ENCODE results near the gene FAM184A.
"Not testable (repeated sequence)": the region's sequence is repeated elsewhere in the genome, so short reads cannot be mapped to it uniquely, and the experiment has no call there.

Gene FAM184A

GRCh38 chr6:119078376-119079282, at the start of gene FAM184A:
TSS of gene FAM184A (minus strand) at chr6:119078664. CDS start at chr6:119078299, 365 bp downstream.
- DNase-seq, result no peak

- DNase-seq, result no peak
These were observed 49.2 kb upstream of the FAM184A start for GRCh38 chr6:119127627-119128026.

GRCh38 chr6:119126826-119127225, 48.4 kb upstream of the FAM184A start:
- no peak for DNase-seq

GRCh38 chr6:119126140-119126539, 47.7 kb upstream of the FAM184A start:
- DNase-seq, result no peak

- DNase-seq, result no peak
These were observed 47.1 kb upstream of the FAM184A start for GRCh38 chr6:119125576-119125975.

GRCh38 chr6:119124079-119124824, 45.8 kb upstream of the FAM184A start:
- DNase-seq, result no peak

- DNase-seq, result no peak
These were observed 43.9 kb upstream of the FAM184A start for GRCh38 chr6:119122336-119122735.

- DNase-seq, result no peak
These were observed 42.9 kb upstream of the FAM184A start for GRCh38 chr6:119121367-119121766.

GRCh38 chr6:119119989-119120388, 41.5 kb upstream of the FAM184A start:
- no peak for DNase-seq

- DNase-seq, result not testable (repeated sequence)
These were observed 40.6 kb upstream of the FAM184A start for GRCh38 chr6:119119062-119119461.

- no peak for DNase-seq
These were observed 38.3 kb upstream of the FAM184A start for GRCh38 chr6:119116712-119117281.

- DNase-seq, result no peak
These were observed 35.5 kb upstream of the FAM184A start for GRCh38 chr6:119113961-119114360.

GRCh38 chr6:119112812-119113530, 34.5 kb upstream of the FAM184A start:
- DNase-seq, result no peak

- no peak for DNase-seq
These were observed 32.4 kb upstream of the FAM184A start for GRCh38 chr6:119110601-119111548.

- DNase-seq, result no peak
These were observed 31.3 kb upstream of the FAM184A start for GRCh38 chr6:119109654-119110325.

- no peak for DNase-seq
These were observed 29.6 kb upstream of the FAM184A start for GRCh38 chr6:119108076-119108475.

- no peak for DNase-seq
These were observed 26.8 kb upstream of the FAM184A start for GRCh38 chr6:119105282-119105681.

- no peak for DNase-seq
These were observed 24.4 kb upstream of the FAM184A start for GRCh38 chr6:119102901-119103300.

GRCh38 chr6:119100115-119100514, 21.7 kb upstream of the FAM184A start:
- DNase-seq, result no peak

GRCh38 chr6:119097815-119098361, 19.4 kb upstream of the FAM184A start:
- DNase-seq, result not testable (repeated sequence)

Data from NCI-H510A (cell line).